ENCODE measurements around the gene ASIC3.

DNA sequence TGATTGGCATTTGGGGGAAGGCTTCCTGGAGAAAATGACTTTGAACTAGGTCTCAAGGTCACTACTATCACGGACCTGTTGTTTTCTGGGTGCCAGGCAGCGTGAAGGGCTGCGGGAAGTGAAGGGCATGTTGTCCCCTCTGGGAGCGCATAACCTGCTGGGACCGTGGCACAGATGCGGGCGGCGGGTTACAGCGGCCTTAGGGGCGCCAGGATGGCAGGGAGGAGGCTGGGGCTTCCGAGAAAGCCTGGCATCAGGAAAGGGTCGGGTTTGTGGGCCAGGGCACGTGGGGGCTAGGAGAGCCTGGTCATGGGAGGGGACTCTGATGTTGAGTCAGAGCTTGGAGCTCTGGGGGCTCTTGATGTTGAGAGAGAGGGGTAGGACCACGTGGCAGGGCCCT lies 17.2 kb downstream of the ASIC3 start:
- TF ChIP-seq, protein P1, sequence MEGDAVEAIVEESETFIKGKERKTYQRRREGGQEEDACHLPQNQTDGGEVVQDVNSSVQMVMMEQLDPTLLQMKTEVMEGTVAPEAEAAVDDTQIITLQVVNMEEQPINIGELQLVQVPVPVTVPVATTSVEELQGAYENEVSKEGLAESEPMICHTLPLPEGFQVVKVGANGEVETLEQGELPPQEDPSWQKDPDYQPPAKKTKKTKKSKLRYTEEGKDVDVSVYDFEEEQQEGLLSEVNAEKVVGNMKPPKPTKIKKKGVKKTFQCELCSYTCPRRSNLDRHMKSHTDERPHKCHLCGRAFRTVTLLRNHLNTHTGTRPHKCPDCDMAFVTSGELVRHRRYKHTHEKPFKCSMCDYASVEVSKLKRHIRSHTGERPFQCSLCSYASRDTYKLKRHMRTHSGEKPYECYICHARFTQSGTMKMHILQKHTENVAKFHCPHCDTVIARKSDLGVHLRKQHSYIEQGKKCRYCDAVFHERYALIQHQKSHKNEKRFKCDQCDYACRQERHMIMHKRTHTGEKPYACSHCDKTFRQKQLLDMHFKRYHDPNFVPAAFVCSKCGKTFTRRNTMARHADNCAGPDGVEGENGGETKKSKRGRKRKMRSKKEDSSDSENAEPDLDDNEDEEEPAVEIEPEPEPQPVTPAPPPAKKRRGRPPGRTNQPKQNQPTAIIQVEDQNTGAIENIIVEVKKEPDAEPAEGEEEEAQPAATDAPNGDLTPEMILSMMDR (IDR thresholded peaks at IDR 0.05; ENCODE audit: low read length): no peak
- TF ChIP-seq EZH2phosphoT487 (IDR thresholded peaks at IDR 0.05; ENCODE audit: low read length): no peak

Data from MM.1S (cell line).